Colonic mucosa (tissue), 4 donors: Measurements from ENCODE around the gene LINGO1. TPM values are rescaled to one million over a fixed set of nuclear protein-coding genes. Genes with fewer than 3 reads are reported as not detected.

Experiments used
- DNase-seq: peaks from one replicate; pipeline ENCODE4 v3.0.0-alpha.2; 2020
- H3K27ac ChIP-seq: fragments of 200-600 bp; one replicate; pipeline ENCODE4 v1.8.0; 2021
- H3K27me3 ChIP-seq: fragments of 200-600 bp; one replicate; pipeline ENCODE4 v1.8.0; 2021
- H3K36me3 ChIP-seq: fragments of 200-600 bp; one replicate; pipeline ENCODE4 v1.8.0; 2021
- H3K4me1 ChIP-seq: fragments of 200-600 bp; one replicate; pipeline ENCODE4 v1.8.0; 2021; ENCODE audit warnings: mild to moderate bottlenecking
- H3K4me3 ChIP-seq: fragments of 200-600 bp; one replicate; pipeline ENCODE4 v1.8.0; 2021
- H3K9ac ChIP-seq, 2 donors: one replicate each; pipeline ENCODE4 v1.7.0; 2013; ENCODE audit warnings: control low read depth in 2 of 2, low read depth in 2 of 2, low read length in 2 of 2
- H3K9me3 ChIP-seq: fragments of 200-600 bp; one replicate; pipeline ENCODE4 v1.8.0; 2021
- intact Hi-C: fragments of 100-400 bp; cut with DNase I; formaldehyde crosslinking; loops from one replicate; pipeline ENCODE4 v1.14.1; 2022
- total RNA-seq, 2 donors: library from RNA; stranded (reverse); fragmentation: NEBNext Ultra II Directional in 1 of 2; extraction: Animal tissue kit (Norgen Biotek cat#: 25700) in 1 of 2; gene quantifications; one replicate each; pipeline ENCODE4 v1.2.1, GENCODE V29; 2021
- TF ChIP-seq, protein P1 (sequence below): fragments of 200-600 bp; IDR thresholded peaks from one replicate; pipeline ENCODE4 v1.8.0; 2022; ENCODE audit warnings: antibody characterized with exemption, mild to moderate bottlenecking
- donor health status: healthy.
- donor health status: DM: no; HTN: no; CAD: no.
- donor health status: DM: no; HTN: no; CAD: no.

The LINGO1 gene
- total RNA-seq, 2 donors from 2014 or later, result 0.79 to 1.1 TPM

- Histone ChIP-seq H3K4me3 (no peak overlapping the region), H3K9me3 (no peaks in the 10 kb centered on the region), H3K4me1 (no peaks in the 10 kb centered on the region), H3K36me3 (no peaks in the 10 kb centered on the region), H3K9ac (no peak overlapping the region), H3K27me3 (no peaks in the 10 kb centered on the region), H3K27ac (no peak overlapping the region)
- TF ChIP-seq, protein P1, sequence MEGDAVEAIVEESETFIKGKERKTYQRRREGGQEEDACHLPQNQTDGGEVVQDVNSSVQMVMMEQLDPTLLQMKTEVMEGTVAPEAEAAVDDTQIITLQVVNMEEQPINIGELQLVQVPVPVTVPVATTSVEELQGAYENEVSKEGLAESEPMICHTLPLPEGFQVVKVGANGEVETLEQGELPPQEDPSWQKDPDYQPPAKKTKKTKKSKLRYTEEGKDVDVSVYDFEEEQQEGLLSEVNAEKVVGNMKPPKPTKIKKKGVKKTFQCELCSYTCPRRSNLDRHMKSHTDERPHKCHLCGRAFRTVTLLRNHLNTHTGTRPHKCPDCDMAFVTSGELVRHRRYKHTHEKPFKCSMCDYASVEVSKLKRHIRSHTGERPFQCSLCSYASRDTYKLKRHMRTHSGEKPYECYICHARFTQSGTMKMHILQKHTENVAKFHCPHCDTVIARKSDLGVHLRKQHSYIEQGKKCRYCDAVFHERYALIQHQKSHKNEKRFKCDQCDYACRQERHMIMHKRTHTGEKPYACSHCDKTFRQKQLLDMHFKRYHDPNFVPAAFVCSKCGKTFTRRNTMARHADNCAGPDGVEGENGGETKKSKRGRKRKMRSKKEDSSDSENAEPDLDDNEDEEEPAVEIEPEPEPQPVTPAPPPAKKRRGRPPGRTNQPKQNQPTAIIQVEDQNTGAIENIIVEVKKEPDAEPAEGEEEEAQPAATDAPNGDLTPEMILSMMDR, result no peak
- intact Hi-C loops, result no loop called here
- no peak for DNase-seq
These were observed 9.3 kb upstream of the LINGO1 start for GRCh38 chr15:77641999-77642398.

- H3K27ac ChIP-seq, result no peak overlapping the region
- H3K27me3 ChIP-seq, result no peaks in the 10 kb centered on the region
- H3K9me3 ChIP-seq, result no peaks in the 10 kb centered on the region
- TF ChIP-seq, protein P1, result no peak
- H3K4me3 ChIP-seq, result no peak overlapping the region
- intact Hi-C loops, result no loop called here
- no peak overlapping the region for H3K9ac ChIP-seq
- H3K4me1 ChIP-seq, result no peaks in the 10 kb centered on the region
- DNase-seq, result no peak
- no peaks in the 10 kb centered on the region for H3K36me3 ChIP-seq
These were observed 7.9 kb upstream of the LINGO1 start for GRCh38 chr15:77640615-77641014.

DNA sequence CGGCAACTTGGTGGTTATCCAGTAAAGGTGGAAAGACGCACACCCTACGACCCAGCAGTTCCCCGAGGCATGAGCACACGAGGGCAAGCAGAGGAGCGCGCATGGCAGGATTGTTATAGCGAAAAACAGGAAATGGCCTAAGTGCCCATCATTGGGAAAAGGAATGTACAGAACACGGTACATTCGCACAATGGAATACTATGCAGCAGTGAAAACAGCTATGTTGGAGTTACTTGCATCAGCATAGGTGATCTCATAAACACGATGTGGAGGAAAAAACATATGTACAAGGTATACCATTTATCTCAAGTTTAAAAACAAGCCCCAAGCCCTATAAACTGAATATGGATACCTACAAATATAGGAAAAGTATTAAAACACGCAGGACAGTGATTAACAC, 6.7 kb upstream of the LINGO1 start:
- intact Hi-C loops, result loop anchor here (10.0 kb wide), 1 partner anchor 235 kb away; no protein-coding TSS in a partner anchor
- no peak for DNase-seq

GRCh38 chr15:77637851-77638692, 5.4 kb upstream of the LINGO1 start:
- intact Hi-C loops, result loop anchor here (10.0 kb wide), 1 partner anchor 237 kb away; no protein-coding TSS in a partner anchor
- TF ChIP-seq, protein P1, result no peak
- H3K27ac ChIP-seq, result no peak overlapping the region
- H3K36me3 ChIP-seq, result no peaks in the 10 kb centered on the region
- H3K9ac ChIP-seq, result no peak overlapping the region
- DNase-seq, result no peak
- H3K9me3 ChIP-seq, result no peaks in the 10 kb centered on the region
- H3K4me3 ChIP-seq, result no peak overlapping the region
- H3K4me1 ChIP-seq, result peaks cover 6% of the 10 kb centered on the region
- peaks cover 13% of the 10 kb centered on the region for H3K27me3 ChIP-seq

More for the DNA sequence above, 6.7 kb upstream of the LINGO1 start:
- H3K4me3 ChIP-seq, result no peak overlapping the region
- H3K9me3 ChIP-seq, result no peaks in the 10 kb centered on the region
- no peaks in the 10 kb centered on the region for H3K36me3 ChIP-seq
- H3K9ac ChIP-seq, result no peak overlapping the region
- H3K27me3 ChIP-seq, result peaks cover 4% of the 10 kb centered on the region
- TF ChIP-seq, protein P1, result no peak
- H3K4me1 ChIP-seq, result no peaks in the 10 kb centered on the region
- no peak overlapping the region for H3K27ac ChIP-seq

DNA sequence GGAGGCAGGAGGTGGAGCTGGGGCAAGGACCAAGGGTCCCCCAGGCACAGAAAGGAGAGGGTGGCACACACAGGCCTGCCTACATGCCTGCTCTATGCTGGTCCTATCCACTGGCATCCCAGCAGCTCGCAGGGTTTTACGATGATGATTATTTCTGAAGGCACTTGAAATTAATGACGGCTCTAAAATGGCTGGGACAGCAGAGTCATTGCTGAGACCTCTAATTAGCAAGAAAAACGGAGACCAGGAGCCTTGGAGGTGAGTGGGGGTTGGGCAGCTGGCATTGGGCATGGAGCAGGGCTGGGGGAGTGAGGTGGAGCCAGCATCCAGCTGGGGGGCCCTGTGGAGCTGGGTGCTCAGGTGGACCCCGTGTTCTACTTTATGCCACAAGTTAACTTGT, 3.5 kb upstream of the LINGO1 start:
- H3K4me3 ChIP-seq, result no peak overlapping the region
- H3K9ac ChIP-seq, result no peak overlapping the region
- intact Hi-C loops, result loop anchor here (10.0 kb wide), 1 partner anchor 239 kb away; no protein-coding TSS in a partner anchor
- no peaks in the 10 kb centered on the region for H3K9me3 ChIP-seq
- DNase-seq, result no peak
- TF ChIP-seq, protein P1, result no peak
- peaks cover 27% of the 10 kb centered on the region for H3K27me3 ChIP-seq
- H3K27ac ChIP-seq, result no peak overlapping the region
- H3K4me1 ChIP-seq, result peaks cover 8% of the 10 kb centered on the region
- H3K36me3 ChIP-seq, result no peaks in the 10 kb centered on the region
